Skeletal muscle tissue (tissue), 4 donors: ENCODE measurements around the gene SLC25A24. TPM values are rescaled to one million over a fixed set of nuclear protein-coding genes. Genes with fewer than 3 reads are reported as not detected.
"Not testable (repeated sequence)": the region's sequence is repeated elsewhere in the genome, so short reads cannot be mapped to it uniquely, and the experiment has no call there.

ENCODE experiments used
- H3K27ac ChIP-seq: one replicate; pipeline ENCODE4 v1.7.0; 2013; ENCODE audit warnings: mild to moderate bottlenecking, low read depth, low read length, inconsistent platforms
- H3K27me3 ChIP-seq, 3 donors: one replicate each; pipeline ENCODE4 v1.7.0; 2013; ENCODE audit warnings: low read length in 3 of 3; ENCODE audit not compliant: control insufficient read depth in 3 of 3, insufficient read depth in 3 of 3
- H3K36me3 ChIP-seq, 3 donors: one replicate each; pipeline ENCODE4 v1.7.0; 2013; ENCODE audit warnings: low read length in 3 of 3; ENCODE audit not compliant: control insufficient read depth in 3 of 3, insufficient read depth in 3 of 3
- H3K4me1 ChIP-seq, 3 donors: one replicate each; pipeline ENCODE4 v1.7.0; 2013; ENCODE audit warnings: low read length in 3 of 3, mild to moderate bottlenecking in 3 of 3; ENCODE audit not compliant: control insufficient read depth in 3 of 3, insufficient read depth in 3 of 3
- H3K4me3 ChIP-seq, 3 donors: one replicate each; pipeline ENCODE4 v1.7.0; 2013; ENCODE audit warnings: low read length in 3 of 3
- H3K9ac ChIP-seq, 3 donors: one replicate each; pipeline ENCODE4 v1.7.0; 2013; ENCODE audit warnings: low read length in 3 of 3, mild to moderate bottlenecking in 3 of 3, moderate library complexity in 2 of 3, low read depth in 1 of 3
- H3K9me3 ChIP-seq, 3 donors: one replicate each; pipeline ENCODE4 v1.7.0; 2013; ENCODE audit warnings: low read length in 3 of 3; ENCODE audit not compliant: control insufficient read depth in 3 of 3
- total RNA-seq: library from RNA; depleted of rRNA; stranded (reverse); fragments of >200 nt; gene quantifications from one replicate; pipeline ENCODE4 v1.2.3, GENCODE V29; 2014
- donor health status: Osteomylitis.

SLC25A24 gene
- 30.8 TPM for total RNA-seq

GRCh38 chr1:108199781-108200686 lies at the start of gene SLC25A24:
Gene SLC25A24 (minus strand): TSS chr1:108200343. CDS start chr1:108200138, 205 bp downstream.
- Histone ChIP-seq H3K36me3 (peaks cover 0 to 4% (median 0%) of the 10 kb centered on the region in 3 donors), H3K27me3 (no peaks in the 10 kb centered on the region), H3K4me3 (peak within 1 kb of the TSS; percentile 92 to 96 (median 94)), H3K9ac (peak within 1 kb of the TSS; percentile 84 to 92 (median 88)), H3K27ac (peak within 1 kb of the TSS; percentile 72), H3K9me3 (no peaks in the 10 kb centered on the region), H3K4me1 (peaks cover 4 to 30% (median 27%) of the 10 kb centered on the region in 3 donors)

- not testable (repeated sequence) for H3K27ac ChIP-seq, H3K4me1 ChIP-seq, H3K9me3 ChIP-seq, H3K4me3 ChIP-seq, H3K27me3 ChIP-seq, H3K9ac ChIP-seq, H3K36me3 ChIP-seq
Measured at GRCh38 chr1:108243976-108244375, 43.8 kb upstream of the SLC25A24 start, which contains the start of gene NBPF4. Gene NBPF4 (minus strand): TSS chr1:108244076. CDS start chr1:108243761, 315 bp downstream.

GRCh38 chr1:108239426-108239825 lies 39.3 kb upstream of the SLC25A24 start:
- H3K27me3 ChIP-seq, H3K36me3 ChIP-seq, H3K9me3 ChIP-seq, H3K27ac ChIP-seq, H3K4me1 ChIP-seq, H3K4me3 ChIP-seq, H3K9ac ChIP-seq: not testable (repeated sequence)

GRCh38 chr1:108235308-108235707 lies 35.2 kb upstream of the SLC25A24 start:
- H3K9me3 ChIP-seq, H3K36me3 ChIP-seq, H3K4me1 ChIP-seq, H3K9ac ChIP-seq, H3K27ac ChIP-seq, H3K4me3 ChIP-seq, H3K27me3 ChIP-seq: not testable (repeated sequence)

GRCh38 chr1:108232183-108232582 lies 32.0 kb upstream of the SLC25A24 start:
- not testable (repeated sequence) for H3K27ac ChIP-seq, H3K4me1 ChIP-seq, H3K9me3 ChIP-seq

GRCh38 chr1:108229976-108230375 lies 29.8 kb upstream of the SLC25A24 start:
- H3K9me3 ChIP-seq, H3K27me3 ChIP-seq, H3K36me3 ChIP-seq, H3K27ac ChIP-seq, H3K4me1 ChIP-seq, H3K9ac ChIP-seq, H3K4me3 ChIP-seq: not testable (repeated sequence)

More at GRCh38 chr1:108232183-108232582, 32.0 kb upstream of the SLC25A24 start:
- H3K36me3 ChIP-seq, H3K9ac ChIP-seq, H3K27me3 ChIP-seq, H3K4me3 ChIP-seq: not testable (repeated sequence)

- H3K27me3 ChIP-seq, result not testable (repeated sequence)
Measured at GRCh38 chr1:108227772-108228171, 27.6 kb upstream of the SLC25A24 start.

GRCh38 chr1:108226855-108227254 lies 26.7 kb upstream of the SLC25A24 start:
- not testable (repeated sequence) for H3K27me3 ChIP-seq, H3K9me3 ChIP-seq, H3K4me3 ChIP-seq, H3K4me1 ChIP-seq, H3K36me3 ChIP-seq, H3K9ac ChIP-seq, H3K27ac ChIP-seq

More at GRCh38 chr1:108227772-108228171, 27.6 kb upstream of the SLC25A24 start:
- H3K4me1 ChIP-seq, H3K27ac ChIP-seq, H3K9ac ChIP-seq, H3K36me3 ChIP-seq, H3K4me3 ChIP-seq, H3K9me3 ChIP-seq: not testable (repeated sequence)

- H3K36me3 ChIP-seq, H3K9ac ChIP-seq, H3K9me3 ChIP-seq, H3K4me1 ChIP-seq, H3K27me3 ChIP-seq, H3K4me3 ChIP-seq, H3K27ac ChIP-seq: not testable (repeated sequence)
Measured at GRCh38 chr1:108223226-108223625, 23.1 kb upstream of the SLC25A24 start.

GRCh38 chr1:108217515-108218174 lies 17.5 kb upstream of the SLC25A24 start:
- H3K36me3 ChIP-seq, H3K27me3 ChIP-seq, H3K9ac ChIP-seq, H3K27ac ChIP-seq, H3K9me3 ChIP-seq, H3K4me3 ChIP-seq, H3K4me1 ChIP-seq: not testable (repeated sequence)
